Gastrocnemius medialis (tissue), 4 donors: ENCODE results near the gene PEX1.

Experiments
- CTCF ChIP-seq, 5 experiments: fragments of 450-650 bp in 3 of 5; fragments of 200-600 bp in 2 of 5; sonication (generic) in 2 of 5; IDR thresholded peaks in 4 of 5; conservative IDR thresholded peaks in 1 of 5; 1 replicate in 4 of 5; 2 replicates in 1 of 5; pipeline ENCODE4 v1.5.1; 2016 to 2019; ENCODE audit warnings: antibody characterized with exemption in 5 of 5, mild to moderate bottlenecking in 3 of 5, moderate library complexity in 3 of 5
- POLR2A ChIP-seq, 2 donors: fragments of 450-650 bp; IDR thresholded peaks; one replicate each; pipeline ENCODE4 v1.6.1; 2017; ENCODE audit warnings: antibody characterized with exemption in 2 of 2, mild to moderate bottlenecking in 2 of 2, moderate library complexity in 2 of 2

- TF ChIP-seq CTCF (IDR thresholded peaks at IDR 0.05 in 4 of 5, conservative IDR thresholded peaks at IDR 0.05 in 1 of 5) (no peak), POLR2A (IDR thresholded peaks at IDR 0.05) (no peak)
These were observed 15.0 kb downstream of the PEX1 start for GRCh38 chr7:92513167-92513902.
